ENCODE measurements around the gene WDR93. TPM values are rescaled to one million over a fixed set of nuclear protein-coding genes. Genes with fewer than 3 reads are reported as not detected.

Gene WDR93
- total RNA-seq, 1 experiment from 2014 or later, result 0.16 TPM

DNA sequence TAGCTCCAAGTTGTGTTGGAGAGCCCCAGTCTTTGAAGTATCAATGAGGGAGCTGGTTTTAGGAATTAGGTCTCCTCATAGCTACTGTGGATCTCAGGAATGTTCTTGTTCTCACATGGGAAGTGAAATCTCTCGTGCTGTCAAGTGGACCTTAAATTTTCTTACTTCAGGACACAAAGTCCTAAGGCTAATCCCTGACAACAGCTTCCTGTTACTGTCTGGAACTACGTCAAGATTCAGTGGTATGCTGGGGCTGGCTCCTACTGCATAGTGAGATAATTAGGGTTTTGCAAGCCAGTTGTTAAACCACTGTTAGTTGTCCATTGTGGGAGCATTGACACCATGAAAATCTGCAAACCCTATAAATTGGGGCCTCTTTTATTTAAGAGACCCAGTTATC lies 37.6 kb downstream of the WDR93 start:
- no peaks in the 10 kb centered on the region; the same call in 1 of the 2 replicates for H3K27me3 ChIP-seq (replicated peaks; ENCODE audit: control insufficient read depth, insufficient read depth, low read length)
- H3K4me3 ChIP-seq (ENCODE audit: low read depth, low read length), result no peak overlapping the region
- intact Hi-C loops (cut with micrococcal nuclease; ENCODE audit: unreplicated experiment), result no loop called here
- no peak for DNase-seq
- H3K4me3 Mint-ChIP-seq (ENCODE audit: unreplicated experiment), result no peak overlapping the region
- no peaks in the 10 kb centered on the region for H3K9me3 Mint-ChIP-seq (ENCODE audit: unreplicated experiment)
- no peaks in the 10 kb centered on the region for H3K4me1 ChIP-seq
- BruUV-seq (replicated peaks), result no TSS peak
- H3K36me3 Mint-ChIP-seq (ENCODE audit: insufficient read depth, unreplicated experiment), result no peaks in the 10 kb centered on the region
- ChIA-PET POLR2A (no interaction called here), CTCF (interaction anchor here (1.2 kb wide), 1 partner anchor 12 kb away, joined by 5 read pairs; no protein-coding TSS in a partner anchor)
- no peaks in the 10 kb centered on the region for H3K4me1 Mint-ChIP-seq (ENCODE audit: low read depth, unreplicated experiment)
- TF ChIP-seq, protein P1, sequence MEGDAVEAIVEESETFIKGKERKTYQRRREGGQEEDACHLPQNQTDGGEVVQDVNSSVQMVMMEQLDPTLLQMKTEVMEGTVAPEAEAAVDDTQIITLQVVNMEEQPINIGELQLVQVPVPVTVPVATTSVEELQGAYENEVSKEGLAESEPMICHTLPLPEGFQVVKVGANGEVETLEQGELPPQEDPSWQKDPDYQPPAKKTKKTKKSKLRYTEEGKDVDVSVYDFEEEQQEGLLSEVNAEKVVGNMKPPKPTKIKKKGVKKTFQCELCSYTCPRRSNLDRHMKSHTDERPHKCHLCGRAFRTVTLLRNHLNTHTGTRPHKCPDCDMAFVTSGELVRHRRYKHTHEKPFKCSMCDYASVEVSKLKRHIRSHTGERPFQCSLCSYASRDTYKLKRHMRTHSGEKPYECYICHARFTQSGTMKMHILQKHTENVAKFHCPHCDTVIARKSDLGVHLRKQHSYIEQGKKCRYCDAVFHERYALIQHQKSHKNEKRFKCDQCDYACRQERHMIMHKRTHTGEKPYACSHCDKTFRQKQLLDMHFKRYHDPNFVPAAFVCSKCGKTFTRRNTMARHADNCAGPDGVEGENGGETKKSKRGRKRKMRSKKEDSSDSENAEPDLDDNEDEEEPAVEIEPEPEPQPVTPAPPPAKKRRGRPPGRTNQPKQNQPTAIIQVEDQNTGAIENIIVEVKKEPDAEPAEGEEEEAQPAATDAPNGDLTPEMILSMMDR (IDR thresholded peaks at IDR 0.05; ENCODE audit: insufficient read depth in 1 of 2, low read depth in 1 of 2, low read length in 1 of 2, severe bottlenecking in 1 of 2, unreplicated experiment in 1 of 2), result no peak
- no peaks in the 10 kb centered on the region for H3K36me3 ChIP-seq (ENCODE audit: control insufficient read depth, insufficient read depth, low read length)
- H3K9me3 ChIP-seq, result no peaks in the 10 kb centered on the region
- H3K27ac Mint-ChIP-seq (ENCODE audit: unreplicated experiment), result no peak overlapping the region
- H3K27me3 Mint-ChIP-seq (ENCODE audit: insufficient read depth, unreplicated experiment), result peaks cover 7% of the 10 kb centered on the region

DNA sequence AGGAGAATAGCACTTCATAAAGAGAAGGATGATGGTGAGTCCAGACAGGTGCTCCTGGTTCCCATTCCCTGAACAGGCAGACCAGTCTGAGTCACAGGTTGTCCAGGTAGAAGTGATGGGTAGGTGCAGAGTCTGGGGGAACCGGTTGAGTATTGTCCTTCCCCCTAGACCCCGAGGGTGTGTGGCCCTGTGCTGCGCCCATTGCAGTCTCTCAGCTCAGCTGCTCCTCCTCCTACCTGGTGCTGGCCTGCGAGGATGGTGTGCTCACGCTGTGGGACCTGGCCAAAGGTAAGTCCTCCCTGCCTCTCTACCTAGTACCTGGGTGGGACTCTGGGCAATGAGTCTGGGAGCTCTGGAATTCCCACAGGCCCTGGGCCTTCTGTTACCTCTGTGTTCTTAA lies 40.7 kb downstream of the WDR93 start:
- TF ChIP-seq, protein P1 (IDR thresholded peaks at IDR 0.05; ENCODE audit: insufficient read depth in 1 of 2, low read depth in 1 of 2, low read length in 1 of 2, severe bottlenecking in 1 of 2, unreplicated experiment in 1 of 2), result no peak
- BruUV-seq (replicated peaks), result no TSS peak
- DNase-seq, result no peak
- no peaks in the 10 kb centered on the region for H3K36me3 ChIP-seq (ENCODE audit: control insufficient read depth, insufficient read depth, low read length)
- Mint-ChIP-seq H3K36me3 (ENCODE audit: insufficient read depth, unreplicated experiment) (no peaks in the 10 kb centered on the region), H3K27ac (ENCODE audit: unreplicated experiment) (no peak overlapping the region), H3K27me3 (ENCODE audit: insufficient read depth, unreplicated experiment) (peaks cover 13% of the 10 kb centered on the region), H3K4me1 (ENCODE audit: low read depth, unreplicated experiment) (no peaks in the 10 kb centered on the region), H3K4me3 (ENCODE audit: unreplicated experiment) (no peak overlapping the region), H3K9me3 (ENCODE audit: unreplicated experiment) (no peaks in the 10 kb centered on the region)
- H3K4me1 ChIP-seq, result no peaks in the 10 kb centered on the region
- H3K9me3 ChIP-seq, result no peaks in the 10 kb centered on the region
- no peaks in the 10 kb centered on the region; the same call in none of the 2 replicates for H3K27me3 ChIP-seq (replicated peaks; ENCODE audit: control insufficient read depth, insufficient read depth, low read length)
- ChIA-PET POLR2A (no interaction called here), CTCF (interaction anchor here (1.1 kb wide), 1 partner anchor 157 kb away, joined by 3 read pairs; no protein-coding TSS in a partner anchor)
- H3K4me3 ChIP-seq (ENCODE audit: low read depth, low read length), result no peak overlapping the region
- intact Hi-C loops (cut with micrococcal nuclease; ENCODE audit: unreplicated experiment), result no loop called here

DNA sequence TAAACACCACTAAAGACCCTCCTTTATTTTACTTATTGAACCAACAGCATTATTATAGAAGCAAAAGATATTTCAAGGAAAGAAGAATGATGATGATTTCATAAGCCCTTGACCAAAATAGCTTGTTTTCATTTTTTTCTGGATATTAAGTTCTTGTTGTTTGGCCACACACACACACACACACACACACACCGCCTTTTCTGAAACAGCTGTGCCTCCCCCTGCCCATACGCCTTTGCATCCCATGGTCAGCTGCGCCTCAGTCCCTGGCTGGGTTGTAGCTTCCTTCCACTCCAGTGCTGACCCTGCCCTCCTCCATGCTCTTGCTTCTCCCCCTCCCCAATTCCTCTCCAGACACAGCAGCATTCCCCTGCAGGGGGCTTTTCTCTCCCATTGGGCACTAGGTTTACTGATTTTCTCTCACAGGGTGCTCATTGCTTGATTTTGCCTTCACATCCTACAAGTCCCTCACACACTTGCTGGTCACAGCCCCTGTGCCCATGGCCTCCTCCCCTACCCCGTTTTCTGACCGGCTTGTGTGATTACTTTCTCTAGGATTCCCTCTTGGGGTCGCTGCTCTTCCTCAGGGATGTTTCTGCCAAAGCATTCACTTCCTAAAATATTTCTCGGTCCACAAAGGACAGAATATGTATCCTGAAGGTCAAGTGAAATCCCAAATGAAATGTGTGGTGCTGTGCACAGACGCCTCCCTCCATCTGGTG lies 42.0 kb downstream of the WDR93 start:
- peaks cover 13% of the 10 kb centered on the region for H3K27me3 Mint-ChIP-seq (ENCODE audit: insufficient read depth, unreplicated experiment)
- H3K27ac Mint-ChIP-seq (ENCODE audit: unreplicated experiment), result no peak overlapping the region
- BruUV-seq (replicated peaks), result no TSS peak
- no peaks in the 10 kb centered on the region; the same call in none of the 2 replicates for H3K27me3 ChIP-seq (replicated peaks; ENCODE audit: control insufficient read depth, insufficient read depth, low read length)
- H3K36me3 ChIP-seq (ENCODE audit: control insufficient read depth, insufficient read depth, low read length), result no peaks in the 10 kb centered on the region
- TF ChIP-seq, protein P1 (IDR thresholded peaks at IDR 0.05; ENCODE audit: insufficient read depth in 1 of 2, low read depth in 1 of 2, low read length in 1 of 2, severe bottlenecking in 1 of 2, unreplicated experiment in 1 of 2), result no peak
- no peak overlapping the region for H3K4me3 ChIP-seq (ENCODE audit: low read depth, low read length)
- no peaks in the 10 kb centered on the region for H3K4me1 Mint-ChIP-seq (ENCODE audit: low read depth, unreplicated experiment)
- no peak overlapping the region for H3K4me3 Mint-ChIP-seq (ENCODE audit: unreplicated experiment)
- no peaks in the 10 kb centered on the region for H3K9me3 ChIP-seq
- no peak for DNase-seq
- no peaks in the 10 kb centered on the region for H3K4me1 ChIP-seq
- POLR2A ChIA-PET, result no interaction called here
- H3K36me3 Mint-ChIP-seq (ENCODE audit: insufficient read depth, unreplicated experiment), result no peaks in the 10 kb centered on the region
- CTCF ChIA-PET, result interaction anchor here (0.7 to 1.1 kb wide), 3 partner anchors 18 to 155 kb away, joined by 3 read pairs; partner anchors contain the start of gene MESP1
- no peaks in the 10 kb centered on the region for H3K9me3 Mint-ChIP-seq (ENCODE audit: unreplicated experiment)
- intact Hi-C loops (cut with micrococcal nuclease; ENCODE audit: unreplicated experiment), result no loop called here

Measured in Caco-2 (cell line).